ENCODE measurements around the gene EEF1AKMT2. TPM values are rescaled to one million over a fixed set of nuclear protein-coding genes. Genes with fewer than 3 reads are reported as not detected.

The EEF1AKMT2 gene
- total RNA-seq, 2 donors from 2014 or later: 22.2 to 25.9 TPM

DNA sequence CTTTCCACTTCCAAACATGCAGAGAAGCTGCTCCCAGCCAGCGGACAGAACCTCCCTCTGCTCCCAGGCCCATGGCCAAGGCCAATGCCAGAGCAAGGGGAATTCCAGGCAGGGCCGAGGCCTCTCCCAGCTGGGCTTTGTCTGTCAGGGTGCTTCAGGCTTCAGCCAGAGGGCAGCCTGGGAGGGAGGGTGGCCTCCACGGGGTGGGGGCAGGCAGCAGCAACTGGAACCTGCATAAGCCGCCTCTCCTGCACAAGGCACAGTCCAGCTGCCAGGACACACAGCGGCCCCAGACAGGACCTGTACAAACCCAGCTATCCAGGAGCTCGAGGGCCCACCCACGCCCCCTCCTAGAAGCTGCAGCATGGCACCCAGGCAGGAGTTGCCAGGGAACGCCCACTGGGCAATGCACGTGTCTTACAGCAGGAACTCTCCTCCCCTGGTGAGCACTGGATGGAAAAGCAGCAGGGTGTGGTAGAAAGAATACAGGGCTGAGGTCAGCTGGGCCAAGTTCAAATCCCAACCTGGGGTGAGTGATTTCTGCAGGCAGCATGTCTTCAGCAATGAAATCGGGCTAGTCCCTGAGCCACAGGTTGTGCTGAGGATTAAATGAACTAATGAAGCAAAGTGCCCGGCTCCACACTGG, 55.1 kb downstream of the EEF1AKMT2 start:
- H3K9me3 ChIP-seq (ENCODE audit: control insufficient read depth, low read length): no peaks in the 10 kb centered on the region
- H3K36me3 ChIP-seq (ENCODE audit: control insufficient read depth, insufficient read depth, low read length): no peaks in the 10 kb centered on the region
- no peak overlapping the region for H3K27ac Mint-ChIP-seq
- TF ChIP-seq, protein P1, sequence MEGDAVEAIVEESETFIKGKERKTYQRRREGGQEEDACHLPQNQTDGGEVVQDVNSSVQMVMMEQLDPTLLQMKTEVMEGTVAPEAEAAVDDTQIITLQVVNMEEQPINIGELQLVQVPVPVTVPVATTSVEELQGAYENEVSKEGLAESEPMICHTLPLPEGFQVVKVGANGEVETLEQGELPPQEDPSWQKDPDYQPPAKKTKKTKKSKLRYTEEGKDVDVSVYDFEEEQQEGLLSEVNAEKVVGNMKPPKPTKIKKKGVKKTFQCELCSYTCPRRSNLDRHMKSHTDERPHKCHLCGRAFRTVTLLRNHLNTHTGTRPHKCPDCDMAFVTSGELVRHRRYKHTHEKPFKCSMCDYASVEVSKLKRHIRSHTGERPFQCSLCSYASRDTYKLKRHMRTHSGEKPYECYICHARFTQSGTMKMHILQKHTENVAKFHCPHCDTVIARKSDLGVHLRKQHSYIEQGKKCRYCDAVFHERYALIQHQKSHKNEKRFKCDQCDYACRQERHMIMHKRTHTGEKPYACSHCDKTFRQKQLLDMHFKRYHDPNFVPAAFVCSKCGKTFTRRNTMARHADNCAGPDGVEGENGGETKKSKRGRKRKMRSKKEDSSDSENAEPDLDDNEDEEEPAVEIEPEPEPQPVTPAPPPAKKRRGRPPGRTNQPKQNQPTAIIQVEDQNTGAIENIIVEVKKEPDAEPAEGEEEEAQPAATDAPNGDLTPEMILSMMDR (conservative IDR thresholded peaks at IDR 0.05): no peak
- peaks cover 51% of the 10 kb centered on the region for H3K4me1 Mint-ChIP-seq
- H3K27me3 Mint-ChIP-seq (ENCODE audit: insufficient read depth): no peaks in the 10 kb centered on the region
- H3K27ac ChIP-seq (ENCODE audit: low read depth, low read length): no peak overlapping the region
- H3K27me3 ChIP-seq (ENCODE audit: control insufficient read depth, insufficient read depth, low read length, poor library complexity, severe bottlenecking): no peaks in the 10 kb centered on the region
- WGBS, 2 experiments (ENCODE audit: insufficient coverage in 1 of 2, insufficient read length in 1 of 2): 86 to 97% methylated on average over 5 to 11 of the region's 11 CpGs
- DNase-seq: peak; percentile 56
- H3K9me3 Mint-ChIP-seq: no peaks in the 10 kb centered on the region
- H3K4me3 Mint-ChIP-seq: no peak overlapping the region
- no peak overlapping the region for H3K4me3 ChIP-seq (ENCODE audit: low read length)
- peaks cover 16% of the 10 kb centered on the region for H3K4me1 ChIP-seq (ENCODE audit: control insufficient read depth, insufficient read depth, low read length)
- no peak overlapping the region for H3K9ac ChIP-seq (ENCODE audit: extremely low read depth, low read length, poor library complexity, severe bottlenecking)
- H3K36me3 Mint-ChIP-seq (ENCODE audit: low read depth): peaks cover 5% of the 10 kb centered on the region

GRCh38 chr10:124735491-124736286, 56.0 kb downstream of the EEF1AKMT2 start:
- H3K9ac ChIP-seq (ENCODE audit: extremely low read depth, low read length, poor library complexity, severe bottlenecking): no peak overlapping the region
- H3K27me3 Mint-ChIP-seq (ENCODE audit: insufficient read depth): no peaks in the 10 kb centered on the region
- H3K4me1 ChIP-seq (ENCODE audit: control insufficient read depth, insufficient read depth, low read length): peaks cover 12% of the 10 kb centered on the region
- H3K27ac Mint-ChIP-seq: no peak overlapping the region
- H3K4me3 Mint-ChIP-seq: no peak overlapping the region
- WGBS, 2 experiments (ENCODE audit: insufficient coverage in 1 of 2, insufficient read length in 1 of 2): 92 to 96% methylated on average over 9 to 15 of the region's 15 CpGs
- TF ChIP-seq, protein P1 (conservative IDR thresholded peaks at IDR 0.05): no peak
- peaks cover 42% of the 10 kb centered on the region for H3K4me1 Mint-ChIP-seq
- no peaks in the 10 kb centered on the region for H3K36me3 ChIP-seq (ENCODE audit: control insufficient read depth, insufficient read depth, low read length)
- no peak overlapping the region for H3K4me3 ChIP-seq (ENCODE audit: low read length)
- H3K36me3 Mint-ChIP-seq (ENCODE audit: low read depth): peaks cover 5% of the 10 kb centered on the region
- no peaks in the 10 kb centered on the region for H3K9me3 ChIP-seq (ENCODE audit: control insufficient read depth, low read length)
- no peaks in the 10 kb centered on the region for H3K27me3 ChIP-seq (ENCODE audit: control insufficient read depth, insufficient read depth, low read length, poor library complexity, severe bottlenecking)
- H3K9me3 Mint-ChIP-seq: no peaks in the 10 kb centered on the region
- H3K27ac ChIP-seq (ENCODE audit: low read depth, low read length): no peak overlapping the region
- DNase-seq: peak; percentile 33

GRCh38 chr10:124734311-124735166, 57.1 kb downstream of the EEF1AKMT2 start:
- no peaks in the 10 kb centered on the region for H3K27me3 ChIP-seq (ENCODE audit: control insufficient read depth, insufficient read depth, low read length, poor library complexity, severe bottlenecking)
- no peaks in the 10 kb centered on the region for H3K9me3 Mint-ChIP-seq
- H3K36me3 ChIP-seq (ENCODE audit: control insufficient read depth, insufficient read depth, low read length): no peaks in the 10 kb centered on the region
- TF ChIP-seq, protein P1 (conservative IDR thresholded peaks at IDR 0.05): no peak
- DNase-seq: peak; percentile 33
- no peak overlapping the region for H3K27ac ChIP-seq (ENCODE audit: low read depth, low read length)
- H3K4me1 ChIP-seq (ENCODE audit: control insufficient read depth, insufficient read depth, low read length): peaks cover 9% of the 10 kb centered on the region
- H3K27me3 Mint-ChIP-seq (ENCODE audit: insufficient read depth): no peaks in the 10 kb centered on the region
- no peak overlapping the region for H3K9ac ChIP-seq (ENCODE audit: extremely low read depth, low read length, poor library complexity, severe bottlenecking)
- H3K4me1 Mint-ChIP-seq: peaks cover 31% of the 10 kb centered on the region
- WGBS, 2 experiments (ENCODE audit: insufficient coverage in 1 of 2, insufficient read length in 1 of 2): 94% methylated on average over 14 to 16 of the region's 16 CpGs
- no peak overlapping the region for H3K4me3 Mint-ChIP-seq
- peak overlapping the region; percentile 8 for H3K27ac Mint-ChIP-seq
- no peaks in the 10 kb centered on the region for H3K9me3 ChIP-seq (ENCODE audit: control insufficient read depth, low read length)
- H3K4me3 ChIP-seq (ENCODE audit: low read length): no peak overlapping the region
- peaks cover 5% of the 10 kb centered on the region for H3K36me3 Mint-ChIP-seq (ENCODE audit: low read depth)
